HEK293T (cell line): ENCODE measurements around the gene CBX6.

Source experiments
- CTCF ChIA-PET: fragments of 350-600 bp; formaldehyde crosslinking; extraction: SDS; loops from one replicate; lab custom pipeline; 2021; ENCODE audit warnings: antibody characterized with exemption, inconsistent platforms; lab: Yijun Ruan, JAX
- POLR2A ChIA-PET: fragments of 350-600 bp; formaldehyde crosslinking; extraction: SDS; loops from one replicate; lab custom pipeline; 2020; ENCODE audit warnings: antibody characterized with exemption, inconsistent platforms; lab: Yijun Ruan, JAX
- DNase-seq: peaks from one replicate; pipeline ENCODE4 v3.0.0; 2012; ENCODE audit warnings: mixed read lengths; ENCODE audit errors: extremely low spot score
- ARNT ChIP-seq: fragments of 450-650 bp; IDR thresholded peaks from 2 replicates; pipeline ENCODE4 v1.6.1; 2017; ENCODE audit warnings: mild to moderate bottlenecking
- BHLHE40 ChIP-seq: fragments of 450-650 bp; IDR thresholded peaks from 2 replicates; pipeline ENCODE4 v1.6.1; 2016; ENCODE audit warnings: mild to moderate bottlenecking, moderate library complexity, borderline replicate concordance
- CTBP1 ChIP-seq: fragments of 450-650 bp; IDR thresholded peaks from 2 replicates; pipeline ENCODE4 v1.6.1; 2016; ENCODE audit warnings: borderline replicate concordance
- ELF4 ChIP-seq: fragments of 450-650 bp; IDR thresholded peaks from 2 replicates; pipeline ENCODE4 v1.6.1; 2017; ENCODE audit warnings: antibody characterized with exemption
- FOXA1 ChIP-seq: fragments of 450-650 bp; IDR thresholded peaks from 2 replicates; pipeline ENCODE4 v1.6.1; 2016; ENCODE audit warnings: mild to moderate bottlenecking
- FOXK2 ChIP-seq: fragments of 450-650 bp; IDR thresholded peaks from 2 replicates; pipeline ENCODE4 v1.6.1; 2016; ENCODE audit warnings: mild to moderate bottlenecking
- FOXM1 ChIP-seq: fragments of 450-650 bp; IDR thresholded peaks from 2 replicates; pipeline ENCODE4 v1.6.1; 2017; ENCODE audit warnings: mild to moderate bottlenecking, borderline replicate concordance
- HDGF ChIP-seq: fragments of 450-650 bp; IDR thresholded peaks from 2 replicates; pipeline ENCODE4 v1.6.1; 2017; ENCODE audit warnings: antibody characterized with exemption, borderline replicate concordance
- L3MBTL2 ChIP-seq: fragments of 450-650 bp; conservative IDR thresholded peaks from 2 replicates; pipeline ENCODE4 v1.6.1; 2016; ENCODE audit warnings: mild to moderate bottlenecking
- LEF1 ChIP-seq: fragments of 450-650 bp; IDR thresholded peaks from 2 replicates; pipeline ENCODE4 v1.6.1; 2017; ENCODE audit warnings: mild to moderate bottlenecking, borderline replicate concordance
- NFRKB ChIP-seq: fragments of 450-650 bp; IDR thresholded peaks from 2 replicates; pipeline ENCODE4 v1.6.1; 2016; ENCODE audit warnings: mild to moderate bottlenecking, moderate library complexity
- PKNOX1 ChIP-seq: fragments of 450-650 bp; IDR thresholded peaks from 2 replicates; pipeline ENCODE4 v1.6.1; 2016
- SP1 ChIP-seq: fragments of 450-650 bp; IDR thresholded peaks from 2 replicates; pipeline ENCODE4 v1.6.1; 2017
- SUZ12 ChIP-seq: fragments of 450-650 bp; IDR thresholded peaks from 2 replicates; pipeline ENCODE4 v1.6.1; 2016; ENCODE audit warnings: mild to moderate bottlenecking
- TARDBP ChIP-seq: fragments of 450-650 bp; IDR thresholded peaks from 2 replicates; pipeline ENCODE4 v1.6.1; 2016
- ZNF384 ChIP-seq: fragments of 450-650 bp; IDR thresholded peaks from 2 replicates; pipeline ENCODE4 v1.6.1; 2016

Gene CBX6

DNA sequence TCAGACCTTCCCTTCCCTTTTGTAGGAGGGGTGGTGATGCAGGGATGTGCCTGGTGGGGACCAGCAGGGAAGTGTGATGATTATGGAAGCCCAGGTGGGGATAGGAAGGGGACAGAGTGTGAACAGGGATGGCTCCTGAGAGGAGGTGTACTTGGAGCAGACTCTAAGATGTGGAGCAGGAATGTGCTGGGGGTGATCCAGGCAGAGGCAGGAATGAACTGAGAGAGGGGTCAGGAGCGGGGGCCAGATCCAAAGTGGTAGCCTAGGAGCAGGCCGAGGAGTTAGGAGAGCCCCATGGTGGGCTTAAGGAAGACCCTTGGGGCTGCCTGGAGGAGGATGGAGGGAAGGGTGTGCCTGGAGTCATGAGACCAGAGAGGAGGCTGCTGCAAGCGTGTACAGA lies 31.9 kb downstream of the CBX6 start:
- TF ChIP-seq FOXA1 (no peak), FOXM1 (no peak), SP1 (no peak), TARDBP (no peak), SUZ12 (no peak), ZNF384 (no peak), CTBP1 (no peak), ELF4 (no peak), LEF1 (no peak), NFRKB (no peak), HDGF (no peak), L3MBTL2 (no peak), BHLHE40 (no peak)
- no peak for DNase-seq
- POLR2A ChIA-PET, result no interaction called here
- CTCF ChIA-PET, result no interaction called here

- CTCF ChIA-PET, result no interaction called here
- POLR2A ChIA-PET, result no interaction called here
- DNase-seq, result no peak
- TF ChIP-seq ZNF384 (no peak), FOXA1 (no peak), NFRKB (no peak), TARDBP (no peak), CTBP1 (no peak), LEF1 (no peak), BHLHE40 (no peak), ARNT (no peak), SP1 (no peak), ELF4 (no peak), PKNOX1 (no peak), HDGF (no peak), FOXK2 (no peak)
Observed at GRCh38 chr22:38839686-38840085, 32.3 kb downstream of the CBX6 start.

GRCh38 chr22:38837414-38837928 lies 34.5 kb downstream of the CBX6 start:
- ChIA-PET CTCF (interaction anchor here (1.0 to 1.7 kb wide), 2 partner anchors 68 to 71 kb away, joined by 3 to 8 read pairs; no protein-coding TSS in a partner anchor), POLR2A (no interaction called here)
- DNase-seq, result no peak
- TF ChIP-seq PKNOX1 (no peak), NFRKB (no peak), ZNF384 (no peak), LEF1 (no peak), L3MBTL2 (no peak), SP1 (no peak), SUZ12 (no peak), TARDBP (no peak), ELF4 (no peak), FOXA1 (no peak), HDGF (no peak), FOXK2 (no peak), BHLHE40 (no peak), FOXM1 (no peak), CTBP1 (no peak), ARNT (no peak)

- no peak for TF ChIP-seq FOXK2
- no peak for TF ChIP-seq LEF1
- TF ChIP-seq FOXM1, result no peak
- no peak for TF ChIP-seq PKNOX1
- TF ChIP-seq SP1, result no peak
- TF ChIP-seq TARDBP, result no peak
- TF ChIP-seq BHLHE40, result no peak
- no peak for TF ChIP-seq NFRKB
- TF ChIP-seq ZNF384, result no peak
- ChIA-PET CTCF (no interaction called here), POLR2A (interaction anchor here (1.0 kb wide), 1 partner anchor 33 kb away, joined by 4 read pairs; no protein-coding TSS in a partner anchor)
- no peak for DNase-seq
Observed at GRCh38 chr22:38835888-38836301, 36.1 kb downstream of the CBX6 start.

DNA sequence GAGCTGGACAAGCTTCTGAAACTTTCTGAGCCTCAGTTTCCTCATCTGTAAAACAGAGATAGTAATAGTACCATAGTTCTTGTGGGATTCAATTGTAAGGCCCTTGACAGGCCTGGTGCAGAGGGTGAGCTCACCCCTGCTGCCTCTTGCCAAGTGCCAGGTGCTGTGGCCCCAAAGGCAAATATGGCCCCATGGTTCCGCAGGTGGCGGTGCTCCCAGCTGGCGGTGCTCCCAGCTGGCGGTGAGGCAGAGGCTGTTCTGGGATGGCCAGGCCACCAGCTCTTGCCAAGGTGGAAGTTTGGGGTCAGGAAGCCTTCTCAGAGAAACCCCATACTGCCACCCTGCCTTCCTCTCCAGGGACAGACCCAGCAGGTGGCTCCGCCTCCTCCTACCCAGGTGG lies 37.0 kb downstream of the CBX6 start:
- CTCF ChIA-PET, result no interaction called here
- no peak for TF ChIP-seq TARDBP
- no peak for TF ChIP-seq FOXM1
- no peak for TF ChIP-seq ELF4
- TF ChIP-seq FOXA1, result no peak
- TF ChIP-seq HDGF, result no peak
- no peak for DNase-seq
- POLR2A ChIA-PET, result no interaction called here

DNA sequence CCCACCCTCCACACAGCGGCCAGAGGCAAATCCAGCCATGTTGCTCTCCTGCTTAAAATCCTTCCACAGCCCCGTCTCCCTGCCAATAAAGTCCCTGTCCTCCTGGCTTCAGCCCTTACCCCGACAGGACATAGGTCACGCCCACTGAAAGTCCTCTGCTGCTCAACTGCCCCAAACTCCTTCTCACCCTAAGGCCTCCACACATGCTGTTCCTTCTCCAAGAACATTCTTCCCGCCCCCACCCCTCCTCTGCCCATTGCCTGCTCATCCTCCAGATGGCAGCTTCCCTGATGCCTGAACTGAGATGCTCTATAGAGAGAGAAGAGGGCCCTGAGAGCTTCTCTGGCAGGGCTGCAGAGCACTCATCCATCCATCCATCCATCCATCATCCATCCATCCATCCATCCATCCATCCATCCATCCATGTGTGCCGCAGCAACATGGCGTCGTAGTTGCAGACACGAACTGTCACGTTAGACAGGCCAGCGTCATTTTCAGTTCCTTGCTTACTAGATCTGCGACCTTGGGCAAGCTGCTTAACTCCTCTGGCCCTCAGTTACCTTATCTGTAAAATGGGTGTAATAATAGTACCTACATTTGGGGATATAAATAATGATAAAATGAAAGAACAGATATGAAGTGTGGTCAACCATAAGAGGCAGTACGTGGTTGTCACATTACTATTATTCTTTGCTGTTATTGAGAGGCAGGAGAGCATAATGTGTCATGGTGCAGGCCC lies 37.6 kb downstream of the CBX6 start:
- POLR2A ChIA-PET, result no interaction called here
- CTCF ChIA-PET, result no interaction called here
- no peak for TF ChIP-seq ELF4
- TF ChIP-seq PKNOX1, result no peak
- TF ChIP-seq TARDBP, result no peak
- TF ChIP-seq NFRKB, result no peak
- no peak for TF ChIP-seq L3MBTL2
- no peak for TF ChIP-seq CTBP1
- no peak for TF ChIP-seq FOXK2
- TF ChIP-seq BHLHE40, result no peak
- TF ChIP-seq FOXA1, result no peak
- TF ChIP-seq SP1, result no peak
- no peak for TF ChIP-seq LEF1
- TF ChIP-seq HDGF, result no peak
- TF ChIP-seq SUZ12, result no peak
- no peak for TF ChIP-seq ARNT
- TF ChIP-seq ZNF384, result no peak
- TF ChIP-seq FOXM1, result no peak
- no peak for DNase-seq
